HG02798 (cell line): ENCODE measurements around the gene KLRD1.
"Not testable (repeated sequence)": the region's sequence is repeated elsewhere in the genome, so short reads cannot be mapped to it uniquely, and the experiment has no call there.

Experiments used
- ATAC-seq: cut with Tn5 transposase; IDR thresholded peaks from one replicate; pipeline ENCODE4 v1.9.1; 2021; ENCODE audit warnings: mild to moderate bottlenecking; ENCODE audit not compliant: unreplicated experiment, poor library complexity

Gene KLRD1, protein sequence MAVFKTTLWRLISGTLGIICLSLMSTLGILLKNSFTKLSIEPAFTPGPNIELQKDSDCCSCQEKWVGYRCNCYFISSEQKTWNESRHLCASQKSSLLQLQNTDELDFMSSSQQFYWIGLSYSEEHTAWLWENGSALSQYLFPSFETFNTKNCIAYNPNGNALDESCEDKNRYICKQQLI

DNA sequence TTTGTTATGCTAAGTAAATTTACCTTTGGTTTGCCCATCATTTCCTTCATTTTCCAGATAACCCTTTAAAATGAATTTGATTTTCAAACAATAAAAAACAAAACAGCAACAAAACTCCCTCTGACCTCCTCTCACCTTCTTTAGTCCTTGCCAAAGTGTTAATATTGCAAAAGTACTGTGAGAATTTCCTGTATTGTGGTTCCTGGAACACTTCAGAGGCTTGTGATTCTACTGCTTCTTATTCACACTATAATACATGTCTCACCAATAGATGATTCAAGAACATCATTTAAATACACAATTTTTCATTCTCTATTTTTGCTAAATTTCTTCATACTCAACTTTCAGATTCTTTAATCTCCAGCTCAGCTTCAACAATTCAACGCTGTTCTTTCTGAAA, at the start of gene KLRD1:
KLRD1 (plus strand) TSS at position 241 of the 400 bp plus-strand sequence. CDS start 208 bp downstream, outside the sequence.
- no peak for ATAC-seq

DNA sequence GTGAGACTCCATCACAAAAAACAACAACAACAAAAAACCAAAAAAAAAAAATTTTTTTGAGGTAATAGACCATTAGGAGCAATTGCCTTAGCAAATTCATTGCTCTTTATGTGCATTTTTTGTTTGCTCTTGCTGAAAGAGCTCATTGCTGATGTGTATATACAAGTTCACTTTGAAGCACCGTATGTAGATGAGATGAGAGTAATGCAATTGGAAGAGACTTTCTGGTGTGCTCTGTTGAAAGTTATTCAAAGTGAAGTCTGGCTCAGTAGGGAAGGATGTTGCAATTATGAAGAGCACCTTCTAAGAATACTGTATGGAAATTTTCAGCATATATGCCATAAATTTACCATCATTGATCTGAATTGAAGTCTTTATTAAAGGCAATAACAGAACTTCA, 46.7 kb upstream of the KLRD1 start:
- ATAC-seq, result no peak

DNA sequence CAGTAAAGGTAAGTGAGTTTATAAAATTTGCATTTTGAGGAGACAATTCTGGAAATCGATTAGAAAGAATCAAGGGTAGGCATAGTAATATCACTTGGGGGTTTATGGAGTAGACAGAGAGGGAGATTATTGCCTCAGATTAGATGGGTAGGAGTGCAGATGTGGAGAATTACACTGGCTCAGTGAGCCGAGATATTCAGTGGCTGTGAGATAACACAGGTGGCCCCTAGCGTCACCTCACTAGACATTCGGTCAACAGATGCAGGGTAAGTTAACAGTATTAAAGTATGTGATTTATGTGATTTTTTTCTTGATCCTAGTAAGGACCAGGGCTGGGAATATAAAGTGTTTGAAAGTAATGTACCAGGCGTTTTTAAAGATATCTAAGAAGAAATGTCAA, 39.6 kb upstream of the KLRD1 start:
- ATAC-seq, result no peak

DNA sequence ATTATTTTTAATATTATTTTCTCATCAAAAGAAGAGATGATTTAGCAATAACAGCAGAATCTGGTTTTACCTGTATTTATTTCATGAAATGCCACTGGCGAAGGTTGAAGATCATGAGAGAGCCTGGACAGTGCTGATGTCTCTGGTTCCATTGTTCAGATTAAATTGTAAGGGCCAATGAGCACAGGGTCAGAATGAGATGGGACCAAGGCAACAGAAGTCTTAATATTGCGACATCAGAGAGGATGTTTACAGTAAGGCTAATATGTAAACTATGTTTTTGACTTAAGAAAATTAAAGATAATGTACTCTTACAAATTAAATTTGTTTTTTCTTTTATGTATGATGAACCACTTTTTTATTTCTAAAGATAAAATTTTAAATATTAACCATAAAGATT, 35.2 kb upstream of the KLRD1 start:
- ATAC-seq, result no peak

DNA sequence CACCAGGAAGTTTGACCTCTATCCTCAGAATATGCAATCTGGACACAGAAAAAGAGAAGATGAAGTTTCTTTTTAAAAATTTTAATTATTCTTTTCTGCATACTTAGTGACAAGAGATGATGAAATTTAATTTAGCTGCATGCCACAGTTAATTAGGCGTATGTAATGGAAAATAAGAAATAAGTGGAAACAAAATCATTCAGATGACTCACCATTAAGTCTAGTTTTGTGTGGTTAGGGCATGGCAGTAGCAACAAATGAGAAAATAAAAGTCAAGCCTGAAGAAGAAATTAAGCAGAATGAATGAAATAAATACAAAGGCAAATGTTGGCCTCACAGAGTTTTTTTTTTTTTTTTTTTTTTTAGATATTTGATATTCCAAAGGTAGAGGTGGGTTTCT, 30.9 kb upstream of the KLRD1 start:
- ATAC-seq, result no peak

DNA sequence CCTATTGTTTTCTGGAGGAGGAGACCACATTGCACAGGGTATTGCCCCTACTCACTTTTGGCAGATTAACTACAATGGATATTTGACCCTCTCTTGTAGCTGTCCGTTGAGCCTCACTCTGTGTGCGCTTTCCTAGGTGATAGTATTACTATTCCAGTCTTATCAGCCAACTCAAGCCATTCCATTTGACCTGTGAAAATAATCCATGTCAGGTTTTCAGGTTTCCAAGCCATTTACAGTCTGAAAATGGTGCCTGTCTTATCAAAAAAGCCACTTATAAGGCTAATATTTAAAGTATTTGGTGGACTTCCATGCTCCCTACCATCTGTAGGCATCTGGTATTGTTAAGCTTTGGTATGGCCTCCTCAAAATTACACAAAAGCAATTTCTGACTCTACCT, 29.6 kb upstream of the KLRD1 start:
- no peak for ATAC-seq

DNA sequence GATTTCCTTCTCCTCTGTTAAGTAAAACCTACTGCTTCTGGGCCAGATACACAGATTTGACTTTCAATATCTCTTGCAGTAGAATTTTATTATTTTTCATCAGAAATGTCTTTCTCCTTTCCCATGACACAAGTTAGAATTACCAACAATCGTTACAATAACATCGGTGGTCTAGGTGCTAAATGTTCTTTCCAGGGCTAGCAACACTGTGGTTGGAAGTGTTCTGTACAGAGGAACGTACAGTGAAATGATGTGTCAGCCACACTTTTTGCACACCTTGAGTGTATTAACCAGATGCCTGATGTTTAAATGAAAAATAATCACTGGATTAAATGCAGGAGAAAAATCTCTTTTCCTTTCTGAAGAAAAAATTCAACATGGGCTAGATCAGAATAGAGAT, 27.7 kb upstream of the KLRD1 start:
- no peak for ATAC-seq

DNA sequence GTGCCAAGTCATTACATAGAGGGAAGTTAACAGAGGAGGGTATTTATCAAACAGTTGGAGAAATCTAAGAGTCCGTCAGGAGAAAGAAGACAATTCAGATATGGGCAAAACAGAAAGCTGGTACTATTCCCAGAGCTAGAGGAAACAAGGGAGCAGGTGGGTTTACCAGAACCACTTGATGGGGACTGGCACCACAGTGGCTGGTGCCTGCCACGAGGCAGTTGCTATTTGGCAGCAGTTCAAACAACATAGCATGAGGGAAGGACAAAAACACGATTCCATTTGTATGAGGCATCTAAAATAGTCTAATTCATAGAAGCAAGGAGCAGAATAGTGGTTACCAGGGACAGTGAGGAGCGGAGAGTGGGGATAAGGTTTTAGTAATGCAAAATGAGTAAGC, 24.6 kb upstream of the KLRD1 start:
- ATAC-seq, result no peak

DNA sequence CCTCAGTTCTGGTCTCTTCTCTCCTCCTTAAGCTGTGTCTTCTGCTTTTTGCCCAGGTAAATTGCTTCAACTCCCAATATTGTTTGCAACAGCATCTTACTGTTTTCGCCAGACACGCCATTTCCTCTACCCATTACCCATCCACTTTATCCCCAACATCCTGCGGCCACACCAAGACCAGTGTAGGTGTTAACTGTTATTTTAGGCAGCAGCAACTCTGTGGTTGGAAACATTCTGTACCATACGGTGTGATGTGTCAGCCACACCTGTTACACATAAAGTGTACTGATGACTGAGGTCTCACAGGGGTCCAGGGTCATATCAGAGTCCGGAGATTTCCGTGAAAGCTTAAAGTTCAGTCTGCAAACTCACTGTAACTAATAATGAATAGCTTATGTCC, 21.8 kb upstream of the KLRD1 start:
- no peak for ATAC-seq

DNA sequence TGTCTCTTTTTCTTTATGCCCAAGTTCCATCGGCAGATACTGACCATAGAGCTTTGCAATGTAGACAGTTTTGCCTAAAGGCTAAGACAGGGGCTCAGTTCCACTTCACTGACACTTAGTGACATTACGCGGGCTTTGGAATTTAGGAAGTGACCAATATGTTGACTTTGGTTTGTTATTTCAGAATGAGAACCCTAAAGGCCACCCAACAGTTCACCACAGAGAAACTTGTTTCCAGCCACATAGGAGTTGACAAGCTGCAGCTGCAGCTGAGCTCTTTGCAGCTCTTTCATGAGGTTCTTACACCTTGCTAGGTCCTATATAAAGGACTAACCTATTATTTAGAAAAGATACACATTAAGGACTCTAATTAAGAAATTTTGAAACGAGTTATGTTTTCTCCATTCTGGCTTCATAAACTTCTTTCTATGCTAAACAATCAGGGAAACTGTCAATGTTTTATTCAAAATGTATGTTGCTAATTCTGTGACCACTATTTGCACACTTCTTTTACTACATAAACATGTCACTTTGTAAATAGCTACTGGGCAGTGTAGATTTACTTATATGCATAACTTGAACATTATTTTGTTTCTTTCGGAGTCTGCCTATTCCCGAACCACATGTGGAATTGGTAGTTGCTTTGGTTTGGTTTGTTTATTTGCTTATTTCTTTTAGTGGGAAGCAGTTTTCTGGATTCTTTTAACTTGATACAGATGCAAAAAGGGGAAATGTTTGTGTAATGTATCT, 18.5 kb upstream of the KLRD1 start:
- ATAC-seq, result no peak

DNA sequence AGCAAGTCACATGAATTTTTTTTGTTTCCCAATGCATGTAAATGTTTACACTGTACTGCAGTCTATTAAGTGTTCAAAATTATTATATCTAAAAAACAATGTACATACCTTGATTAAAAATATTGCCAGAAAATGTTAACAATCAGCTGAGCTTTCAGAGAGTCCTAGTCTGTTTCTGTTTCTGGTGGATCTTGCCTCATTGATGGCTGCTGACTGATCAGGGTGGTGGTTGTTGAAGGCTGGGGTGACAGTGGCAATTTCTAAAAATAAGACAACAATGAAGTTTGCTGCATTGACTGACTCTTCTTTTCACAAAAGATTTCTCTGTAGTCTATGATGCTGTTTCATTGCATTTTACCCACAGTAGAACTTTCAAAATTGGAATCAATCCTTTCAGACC, 16.6 kb upstream of the KLRD1 start:
- ATAC-seq, result no peak

DNA sequence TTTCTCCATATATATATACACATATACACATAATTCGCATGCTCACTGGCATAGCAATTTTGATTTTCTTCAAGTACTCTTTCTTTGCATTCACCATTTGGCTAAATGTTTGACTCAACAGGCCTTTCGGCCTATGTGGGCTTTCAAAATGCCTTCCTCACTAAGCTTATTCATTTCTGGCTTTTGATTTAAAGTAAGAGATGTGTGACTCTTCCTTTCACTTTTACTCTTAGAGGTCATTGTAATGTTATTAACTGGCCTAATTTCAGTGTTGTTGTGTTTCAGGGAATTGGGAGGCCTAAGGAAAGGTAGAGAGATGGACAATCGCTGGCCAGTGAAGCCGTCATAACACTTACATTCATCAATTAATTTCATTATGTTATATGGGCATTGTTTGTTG, 14.5 kb upstream of the KLRD1 start:
- no peak for ATAC-seq

DNA sequence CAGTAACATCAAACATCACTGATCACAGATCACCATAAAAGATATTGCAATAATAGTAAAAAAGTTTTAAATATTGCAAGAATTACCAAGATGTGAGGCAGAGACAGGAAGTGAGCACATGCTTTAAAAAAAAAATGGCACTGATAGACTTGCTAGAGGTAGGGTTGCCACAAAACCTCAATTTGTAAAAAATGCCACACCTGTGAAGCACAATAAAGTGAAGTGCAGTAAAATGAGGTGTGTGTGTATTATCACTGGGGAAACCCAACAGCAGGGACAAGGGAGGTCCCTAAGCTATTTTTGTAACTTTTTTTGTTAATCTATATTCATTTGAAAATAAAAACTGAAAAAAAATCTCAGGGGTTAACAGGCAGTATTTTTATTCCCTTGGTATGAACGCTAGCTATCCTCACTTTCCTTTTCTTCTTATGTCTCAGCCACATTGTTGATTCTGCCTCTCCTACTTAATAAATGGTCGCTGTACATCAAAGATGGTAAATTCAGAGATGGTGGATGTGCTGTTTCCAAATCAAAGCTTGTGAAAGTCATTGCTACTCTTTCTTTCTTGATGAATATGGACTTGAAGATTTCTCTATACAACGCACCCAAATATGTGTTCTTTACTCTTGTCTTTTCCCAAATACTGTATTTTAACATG, 14.0 kb upstream of the KLRD1 start:
- ATAC-seq, result no peak

DNA sequence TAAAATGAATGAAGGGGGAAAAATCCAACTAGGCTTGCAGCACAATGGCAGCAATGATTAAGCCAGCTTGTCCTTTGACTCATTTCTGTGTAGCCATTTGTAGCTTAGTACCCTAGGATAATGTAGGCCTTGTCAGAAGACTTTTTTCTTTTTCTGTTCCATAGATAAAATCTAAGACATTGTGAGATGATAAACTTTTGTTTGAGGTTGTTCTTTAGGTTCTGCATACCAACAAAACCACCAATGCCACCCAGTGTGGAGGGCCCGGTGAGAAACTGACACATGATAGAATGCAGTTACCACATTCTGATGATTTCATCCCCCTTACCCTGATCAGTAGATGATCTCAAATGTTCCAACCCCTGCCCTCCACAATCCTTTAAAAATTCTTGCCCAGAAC, 6.6 kb upstream of the KLRD1 start:
- ATAC-seq, result no peak

DNA sequence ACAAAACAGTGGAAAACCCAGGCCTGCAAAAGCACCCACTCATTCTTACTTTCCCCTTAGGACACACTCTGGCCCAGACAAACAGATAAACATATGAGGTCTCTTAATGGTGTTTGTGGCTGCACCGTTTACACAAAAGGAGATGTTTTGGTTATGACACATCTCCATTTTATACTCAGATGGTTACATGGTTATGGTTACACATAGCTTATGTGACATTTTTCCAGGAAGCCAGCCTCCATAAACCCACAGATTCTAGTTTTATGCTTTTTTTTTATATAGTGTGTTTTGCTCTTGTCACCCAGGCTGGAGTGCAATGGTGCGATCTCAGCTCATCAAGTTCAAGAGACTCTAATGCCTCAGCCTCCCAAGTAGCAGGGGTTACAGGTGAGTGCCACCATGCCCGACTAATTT, 3.5 kb upstream of the KLRD1 start:
- ATAC-seq, result no peak

DNA sequence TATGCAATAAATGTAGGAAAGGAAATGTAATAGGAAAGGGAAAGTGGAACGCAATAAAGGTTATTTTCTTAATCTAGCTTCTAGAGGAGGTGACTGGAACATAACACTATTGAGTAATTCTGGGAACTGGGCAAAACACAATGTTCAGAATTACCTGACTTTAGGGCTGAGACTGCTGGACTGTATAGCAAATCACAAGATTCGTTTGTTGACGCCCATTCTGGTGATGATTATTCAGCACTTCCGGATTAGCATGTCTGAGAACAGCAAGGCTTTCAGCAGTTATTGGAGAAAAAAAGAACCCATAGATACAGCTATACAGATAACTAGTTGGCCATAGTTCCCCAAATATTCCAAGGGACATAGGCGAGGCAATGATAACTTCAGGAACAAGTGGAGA, 2.3 kb upstream of the KLRD1 start:
- ATAC-seq, result no peak

DNA sequence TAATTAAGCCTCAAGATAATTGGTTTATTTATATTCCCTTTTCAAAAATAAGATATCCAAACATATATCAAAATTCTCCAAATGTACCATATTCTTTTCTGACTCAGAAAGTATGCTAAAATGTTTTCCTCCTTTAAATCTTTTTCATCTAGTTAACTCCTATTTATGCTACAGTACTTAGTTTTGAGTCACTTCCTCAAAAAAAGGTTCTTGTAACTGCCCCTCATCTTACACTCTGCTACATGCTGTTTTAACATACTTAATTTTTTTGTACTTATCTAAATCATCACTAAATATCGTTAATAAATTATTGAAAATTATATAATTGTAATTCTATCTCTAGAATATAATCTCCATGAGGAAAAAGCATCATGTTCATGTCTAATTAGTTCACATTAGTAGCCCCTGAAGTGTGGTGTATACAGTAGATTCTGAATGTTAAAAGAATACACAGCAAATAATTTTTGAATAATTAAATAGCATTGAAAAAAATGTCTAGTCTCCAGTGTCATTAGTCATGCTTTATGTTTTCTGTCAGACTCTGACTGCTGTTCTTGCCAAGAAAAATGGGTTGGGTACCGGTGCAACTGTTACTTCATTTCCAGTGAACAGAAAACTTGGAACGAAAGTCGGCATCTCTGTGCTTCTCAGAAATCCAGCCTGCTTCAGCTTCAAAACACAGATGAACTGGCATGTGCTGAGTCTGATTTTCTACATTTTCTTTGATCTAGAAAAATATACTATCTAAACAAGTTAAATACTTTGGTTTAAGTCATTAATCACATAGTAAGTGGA, 3.5 kb downstream of the KLRD1 start:
- ATAC-seq, result no peak

DNA sequence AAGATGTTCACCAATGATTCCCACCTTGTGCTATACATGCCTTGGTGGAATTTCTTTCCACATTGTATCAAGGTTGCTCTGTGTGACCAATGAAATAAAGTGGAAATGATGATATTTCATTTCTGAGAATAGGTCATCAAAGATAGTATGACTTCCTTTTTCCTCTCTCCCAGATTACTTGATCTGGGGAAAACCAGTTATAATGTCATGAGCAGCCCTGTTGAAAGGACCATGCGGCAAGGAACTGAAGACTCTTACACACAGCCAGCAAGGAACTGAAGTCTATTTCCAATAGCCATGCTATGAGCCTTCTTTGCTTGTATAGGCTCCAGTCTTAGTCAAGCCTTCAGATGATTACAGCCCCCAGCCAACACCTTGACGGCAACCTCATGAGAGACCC, 11.7 kb downstream of the KLRD1 start:
- ATAC-seq, result no peak

DNA sequence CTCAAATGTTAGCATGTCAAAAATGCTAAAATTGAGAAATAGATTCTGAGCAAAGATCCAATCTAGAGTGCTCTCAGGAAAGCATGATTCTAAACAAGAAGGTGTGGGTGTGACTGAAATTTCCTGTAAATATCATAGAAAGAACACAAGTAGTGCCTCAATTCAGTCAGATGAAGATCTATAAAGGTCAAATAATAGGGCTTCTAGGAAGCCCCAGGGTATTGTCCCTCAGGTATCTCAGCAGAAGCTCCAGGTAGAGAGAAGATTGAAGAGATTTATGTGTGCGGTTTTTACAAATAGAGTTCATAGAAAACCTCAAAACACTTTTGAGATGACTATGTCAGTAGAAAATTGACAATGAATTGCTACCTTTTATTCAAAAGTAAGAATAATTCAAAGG, 13.0 kb downstream of the KLRD1 start:
- ATAC-seq, result no peak

DNA sequence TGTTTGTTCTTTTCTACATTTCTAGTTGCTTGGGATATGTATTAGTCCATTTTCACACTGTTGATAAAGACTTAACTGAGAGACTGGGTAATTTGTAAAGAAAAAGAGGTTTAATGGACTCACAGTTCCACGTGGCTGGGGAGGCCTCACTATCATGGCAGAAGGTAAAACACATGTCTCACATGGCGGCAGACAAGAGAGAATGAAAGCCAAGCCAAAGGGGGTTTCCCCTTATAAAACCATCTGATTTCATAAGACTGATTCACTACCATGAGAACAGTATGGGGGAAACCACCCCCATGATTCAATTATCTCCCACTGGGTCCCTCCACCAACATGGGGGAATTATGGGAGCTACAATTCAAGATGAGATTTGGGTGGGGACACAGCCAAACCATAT, 21.0 kb downstream of the KLRD1 start:
- ATAC-seq, result not testable (repeated sequence)

DNA sequence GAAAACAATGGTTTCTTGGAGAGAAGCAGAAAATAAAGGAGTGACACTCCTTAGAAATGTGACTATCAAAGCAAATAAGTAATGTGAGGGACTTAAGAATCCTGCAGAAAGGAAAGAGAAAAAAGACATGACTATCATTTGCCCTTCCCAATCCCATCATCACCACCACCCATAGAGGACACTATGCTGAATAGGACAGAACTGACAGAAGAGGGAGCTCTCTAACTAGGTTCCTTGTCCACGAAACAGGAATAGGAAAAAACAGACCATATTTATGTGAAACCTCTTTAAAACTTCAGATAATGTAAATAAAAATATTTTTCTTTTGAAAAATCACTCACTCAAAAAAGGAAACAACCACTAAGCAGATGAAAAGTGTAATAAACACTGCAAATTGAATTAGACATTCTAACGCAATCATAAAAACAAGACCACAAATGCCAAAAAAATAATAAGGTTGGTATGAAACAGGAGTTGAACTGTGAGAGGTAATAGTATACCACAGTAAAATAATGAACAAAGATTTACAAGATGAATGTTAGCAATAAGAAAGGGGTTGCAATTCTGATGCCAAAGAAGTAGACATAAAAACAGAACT, 24.1 kb downstream of the KLRD1 start:
- no peak for ATAC-seq
